ENCODE measurements around the gene TNRC6C. TPM values are rescaled to one million over a fixed set of nuclear protein-coding genes. Genes with fewer than 3 reads are reported as not detected.
"Not testable (repeated sequence)": the region's sequence is repeated elsewhere in the genome, so short reads cannot be mapped to it uniquely, and the experiment has no call there.

Gene TNRC6C
- total RNA-seq, 1 experiment from 2014 or later, result 2.6 TPM

GRCh38 chr17:78135858-78136500 is 177.5 kb downstream of the TNRC6C start:
- DNase-seq (ENCODE audit: low spot score), result no peak

- no peak for DNase-seq (ENCODE audit: low spot score)
These were observed 179.1 kb downstream of the TNRC6C start for GRCh38 chr17:78137392-78138203.

GRCh38 chr17:78138204-78139060 is 179.9 kb downstream of the TNRC6C start:
- no peak for DNase-seq (ENCODE audit: low spot score)

GRCh38 chr17:78139861-78140168 is 181.3 kb downstream of the TNRC6C start:
- DNase-seq (ENCODE audit: low spot score), result not testable (repeated sequence)

- peak; percentile 88 for DNase-seq (ENCODE audit: low spot score)
These were observed 181.9 kb downstream of the TNRC6C start for GRCh38 chr17:78140169-78141051.

- no peak for DNase-seq (ENCODE audit: low spot score)
These were observed 183.1 kb downstream of the TNRC6C start for GRCh38 chr17:78141437-78142118.

- DNase-seq (ENCODE audit: low spot score), result peak; percentile 65
These were observed 183.8 kb downstream of the TNRC6C start for GRCh38 chr17:78142119-78142861.

- DNase-seq (ENCODE audit: low spot score), result no peak
These were observed 185.0 kb downstream of the TNRC6C start for GRCh38 chr17:78143214-78144146.

- peak; percentile 77 for DNase-seq (ENCODE audit: low spot score)
These were observed 185.7 kb downstream of the TNRC6C start for GRCh38 chr17:78144147-78144719.

- DNase-seq (ENCODE audit: low spot score), result no peak
These were observed 186.5 kb downstream of the TNRC6C start for GRCh38 chr17:78144736-78145641.

- DNase-seq (ENCODE audit: low spot score), result no peak
These were observed 188.0 kb downstream of the TNRC6C start for GRCh38 chr17:78146471-78146869.

- DNase-seq (ENCODE audit: low spot score), result no peak
These were observed 188.4 kb downstream of the TNRC6C start for GRCh38 chr17:78146881-78147280.

GRCh38 chr17:78147315-78147998 is 189.0 kb downstream of the TNRC6C start:
- no peak for DNase-seq (ENCODE audit: low spot score)

- no peak for DNase-seq (ENCODE audit: low spot score)
These were observed 189.9 kb downstream of the TNRC6C start for GRCh38 chr17:78148286-78149016.

GRCh38 chr17:78151514-78152008 is 193.1 kb downstream of the TNRC6C start:
- no peak for DNase-seq (ENCODE audit: low spot score)
